ENCODE data around the gene SENP7. TPM values are rescaled to one million over a fixed set of nuclear protein-coding genes. Genes with fewer than 3 reads are reported as not detected.

Gene SENP7
- total RNA-seq, 3 donors from 2014 or later, result 26.6 to 43.2 (median 26.9) TPM

DNA sequence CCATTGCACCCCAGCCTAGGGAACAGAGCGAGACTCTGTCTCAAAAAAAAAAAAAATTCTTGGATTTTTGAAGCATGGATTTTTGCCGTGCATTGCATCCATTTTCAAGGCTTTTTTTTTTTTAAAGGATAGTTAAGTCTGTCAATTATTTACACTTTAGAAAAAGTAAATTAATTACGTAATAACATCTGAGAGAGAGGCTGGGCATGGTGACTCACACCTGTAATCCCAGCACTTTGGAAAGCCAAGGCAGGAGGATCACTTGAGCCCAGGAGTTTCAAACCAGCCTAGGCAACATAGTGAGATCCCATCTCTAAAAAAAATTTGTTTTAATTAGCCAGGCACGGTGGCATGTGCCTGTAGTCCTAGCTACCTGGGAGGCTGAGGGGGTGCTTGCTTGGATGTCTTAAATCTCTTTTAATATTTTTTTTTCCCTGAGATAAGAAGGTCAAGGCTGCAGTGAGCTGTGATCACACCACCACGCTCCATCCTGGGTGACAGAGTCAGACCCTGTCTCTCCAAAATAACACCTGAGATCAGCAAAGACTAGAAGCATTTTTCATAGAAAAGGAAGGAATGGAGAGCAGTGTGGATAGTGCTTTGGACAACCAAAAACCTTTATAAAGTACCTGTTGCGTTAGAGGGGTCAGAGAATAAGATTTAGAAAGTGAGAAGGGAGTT, 6.8 kb upstream of the SENP7 start:
- H3K27me3 ChIP-seq, result no peaks in the 10 kb centered on the region
- TF ChIP-seq, protein P1, sequence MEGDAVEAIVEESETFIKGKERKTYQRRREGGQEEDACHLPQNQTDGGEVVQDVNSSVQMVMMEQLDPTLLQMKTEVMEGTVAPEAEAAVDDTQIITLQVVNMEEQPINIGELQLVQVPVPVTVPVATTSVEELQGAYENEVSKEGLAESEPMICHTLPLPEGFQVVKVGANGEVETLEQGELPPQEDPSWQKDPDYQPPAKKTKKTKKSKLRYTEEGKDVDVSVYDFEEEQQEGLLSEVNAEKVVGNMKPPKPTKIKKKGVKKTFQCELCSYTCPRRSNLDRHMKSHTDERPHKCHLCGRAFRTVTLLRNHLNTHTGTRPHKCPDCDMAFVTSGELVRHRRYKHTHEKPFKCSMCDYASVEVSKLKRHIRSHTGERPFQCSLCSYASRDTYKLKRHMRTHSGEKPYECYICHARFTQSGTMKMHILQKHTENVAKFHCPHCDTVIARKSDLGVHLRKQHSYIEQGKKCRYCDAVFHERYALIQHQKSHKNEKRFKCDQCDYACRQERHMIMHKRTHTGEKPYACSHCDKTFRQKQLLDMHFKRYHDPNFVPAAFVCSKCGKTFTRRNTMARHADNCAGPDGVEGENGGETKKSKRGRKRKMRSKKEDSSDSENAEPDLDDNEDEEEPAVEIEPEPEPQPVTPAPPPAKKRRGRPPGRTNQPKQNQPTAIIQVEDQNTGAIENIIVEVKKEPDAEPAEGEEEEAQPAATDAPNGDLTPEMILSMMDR (IDR thresholded peaks at IDR 0.05), result no peak
- TF ChIP-seq POLR2AphosphoS5 (IDR thresholded peaks at IDR 0.05), result no peak
- no peak for TF ChIP-seq POLR2A (IDR thresholded peaks at IDR 0.05)
- no peaks in the 10 kb centered on the region for H3K9me3 ChIP-seq
- no peak overlapping the region for H3K4me3 ChIP-seq
- H3K36me3 ChIP-seq, result no peaks in the 10 kb centered on the region
- DNase-seq (ENCODE audit: low spot score in 2 of 2), result no peak
- intact Hi-C loops (cut with DNase I; ENCODE audit: low total_unique reads), result no loop called here
- H3K27ac ChIP-seq, result no peak overlapping the region
- no peaks in the 10 kb centered on the region for H3K4me1 ChIP-seq

DNA sequence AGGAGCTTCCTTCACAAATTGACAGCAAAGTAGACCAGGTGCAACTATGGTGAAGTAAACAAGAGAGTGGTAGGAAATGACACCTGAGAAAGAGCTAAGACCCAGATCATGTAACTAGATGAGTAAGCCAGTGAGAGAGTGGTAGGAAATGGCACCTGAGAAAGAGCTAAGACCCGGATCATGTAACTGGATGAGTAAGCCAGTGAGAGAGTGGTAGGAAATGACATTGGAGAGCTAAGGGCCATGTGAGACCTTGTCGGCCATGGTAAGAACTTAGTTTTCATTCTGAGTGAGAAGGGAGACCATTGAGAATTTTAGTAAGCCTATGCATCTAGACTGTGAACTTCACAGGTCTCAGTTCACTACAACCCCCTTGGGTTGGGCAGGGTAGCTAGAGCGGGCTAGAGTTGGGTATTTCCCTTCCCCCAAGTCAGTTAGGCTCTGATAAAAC, 5.4 kb upstream of the SENP7 start:
- no peak overlapping the region for H3K4me3 ChIP-seq
- no peaks in the 10 kb centered on the region for H3K27me3 ChIP-seq
- H3K4me1 ChIP-seq, result no peaks in the 10 kb centered on the region
- TF ChIP-seq POLR2A (IDR thresholded peaks at IDR 0.05) (no peak), POLR2AphosphoS5 (IDR thresholded peaks at IDR 0.05) (no peak)
- TF ChIP-seq, protein P1 (IDR thresholded peaks at IDR 0.05), result no peak
- DNase-seq (ENCODE audit: low spot score in 2 of 2), result no peak
- intact Hi-C loops (cut with DNase I; ENCODE audit: low total_unique reads), result no loop called here
- H3K9me3 ChIP-seq, result no peaks in the 10 kb centered on the region
- H3K36me3 ChIP-seq, result no peaks in the 10 kb centered on the region
- H3K27ac ChIP-seq, result no peak overlapping the region

DNA sequence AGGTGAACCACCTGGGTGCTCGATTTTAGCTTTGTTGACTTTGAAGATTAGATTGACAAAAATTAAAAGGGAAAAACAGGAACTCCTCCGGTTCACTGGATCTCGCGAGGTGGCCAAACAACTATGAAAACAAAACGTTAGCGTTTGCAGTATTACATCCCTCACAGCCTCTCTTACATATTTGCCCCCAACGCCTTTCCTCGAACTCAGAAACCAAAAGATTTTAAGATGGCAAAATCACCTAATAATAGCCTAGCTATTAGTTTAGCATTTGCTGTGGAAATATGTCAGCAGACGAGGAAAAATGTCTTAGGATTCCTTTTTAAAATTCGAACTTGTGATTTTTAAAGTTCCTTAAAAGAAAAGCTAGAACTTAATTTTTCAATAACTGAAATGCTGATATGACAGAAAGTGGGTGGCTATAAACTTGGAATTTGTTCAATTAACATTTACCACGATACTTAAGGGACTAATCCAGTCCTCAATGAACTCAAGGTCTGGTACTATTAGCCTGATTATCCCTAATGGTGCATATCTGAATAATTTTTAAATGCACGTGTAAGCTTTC, 491 bp upstream of the SENP7 start:
- no peaks in the 10 kb centered on the region for H3K36me3 ChIP-seq
- no peaks in the 10 kb centered on the region for H3K9me3 ChIP-seq
- peak overlapping the region; percentile 83 to 92 (median 91) for H3K4me3 ChIP-seq
- H3K27me3 ChIP-seq, result no peaks in the 10 kb centered on the region
- intact Hi-C loops (cut with DNase I; ENCODE audit: low total_unique reads), result no loop called here
- H3K4me1 ChIP-seq, result no peaks in the 10 kb centered on the region
- H3K27ac ChIP-seq, result peak overlapping the region; percentile 97 to 99
- no peak for TF ChIP-seq POLR2A (IDR thresholded peaks at IDR 0.05)
- TF ChIP-seq POLR2AphosphoS5 (IDR thresholded peaks at IDR 0.05), result peak in 1 of 3 donors; percentile 6
- no peak for DNase-seq (ENCODE audit: low spot score in 2 of 2)

DNA sequence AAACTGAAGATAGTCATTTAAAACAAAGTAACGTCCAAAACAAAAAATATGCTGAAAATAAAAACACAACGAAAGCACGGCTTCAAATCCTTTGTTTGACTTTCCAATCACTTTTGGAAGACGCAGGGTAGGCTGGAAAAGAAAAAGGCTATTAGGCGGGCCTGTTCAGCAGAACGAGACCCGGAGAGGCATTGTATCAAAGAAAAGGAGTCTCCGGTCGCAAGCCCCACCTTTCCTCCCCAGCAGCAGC, 691 bp downstream of the SENP7 start:
- Histone ChIP-seq H3K4me3 (peak overlapping the region; percentile 83 to 92 (median 91)), H3K27ac (peak overlapping the region; percentile 97 to 99), H3K27me3 (no peaks in the 10 kb centered on the region), H3K9me3 (no peaks in the 10 kb centered on the region), H3K4me1 (no peaks in the 10 kb centered on the region), H3K36me3 (no peaks in the 10 kb centered on the region)
- intact Hi-C loops (cut with DNase I; ENCODE audit: low total_unique reads), result no loop called here
- DNase-seq (ENCODE audit: low spot score in 2 of 2), result no peak
- TF ChIP-seq, protein P1 (IDR thresholded peaks at IDR 0.05), result no peak
- TF ChIP-seq POLR2A (IDR thresholded peaks at IDR 0.05), result no peak
- no peak for TF ChIP-seq POLR2AphosphoS5 (IDR thresholded peaks at IDR 0.05)

DNA sequence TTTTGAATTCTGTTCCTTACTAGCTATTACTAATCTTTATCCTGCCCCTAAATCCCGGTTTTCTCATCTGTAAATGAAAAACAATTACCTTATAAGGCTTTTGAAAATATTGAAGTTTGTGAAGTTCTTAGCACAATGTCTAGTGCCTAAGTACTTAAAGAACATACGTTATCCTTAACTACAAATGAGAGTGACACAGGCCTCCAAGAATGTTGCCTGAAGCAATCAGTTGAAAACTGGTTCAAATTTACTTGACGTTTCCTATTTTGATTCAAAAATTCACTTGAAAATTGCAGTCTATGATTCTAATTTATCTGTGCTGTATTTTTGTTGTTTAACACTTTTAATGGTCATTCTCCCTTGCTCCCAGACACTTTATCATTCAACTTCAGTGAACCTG, 3.2 kb downstream of the SENP7 start:
- intact Hi-C loops (cut with DNase I; ENCODE audit: low total_unique reads), result no loop called here
- no peak for TF ChIP-seq POLR2A (IDR thresholded peaks at IDR 0.05)
- TF ChIP-seq, protein P1 (IDR thresholded peaks at IDR 0.05), result no peak
- no peak for TF ChIP-seq POLR2AphosphoS5 (IDR thresholded peaks at IDR 0.05)
- no peak for DNase-seq (ENCODE audit: low spot score in 2 of 2)

More for the DNA sequence above, 3.2 kb downstream of the SENP7 start:
- Histone ChIP-seq H3K27ac (no peak overlapping the region), H3K4me1 (no peaks in the 10 kb centered on the region), H3K4me3 (no peak overlapping the region), H3K36me3 (no peaks in the 10 kb centered on the region), H3K27me3 (no peaks in the 10 kb centered on the region), H3K9me3 (no peaks in the 10 kb centered on the region)

All from breast epithelium (tissue), 4 donors.